ENCODE results near the gene RINL.
"Not testable (repeated sequence)": the region's sequence is repeated elsewhere in the genome, so short reads cannot be mapped to it uniquely, and the experiment has no call there.

GRCh38 chr19:38873400-38873799 is 4.7 kb downstream of the RINL start:
- not testable (repeated sequence) for TF ChIP-seq POLR2A (IDR thresholded peaks at IDR 0.05; ENCODE audit: low read length); GATA1 (IDR thresholded peaks at IDR 0.05; ENCODE audit: low read depth, low read length)
